Stimulated activated naive B cell treated with anti-CD40 and anti-IgM and Interleukin-4, amounts not matched to agents 10 μg/mL and 1 μg/mL and 100 μg/mL, for 72 hours (primary cell): Measurements from ENCODE around the gene RAB3D.
"Not testable (repeated sequence)": the region's sequence is repeated elsewhere in the genome, so short reads cannot be mapped to it uniquely, and the experiment has no call there.

ENCODE experiments used
- ATAC-seq, 2 donors: fragments of 150-1000 bp; cut with Tn5 transposase; replicated peaks; 2 replicates each; pipeline ENCODE4 v1.10.0; 2021; ENCODE audit warnings: moderate library complexity in 1 of 2
- DNase-seq: peaks from one replicate; pipeline ENCODE4 v3.0.0; 2021
- H3K27ac Mint-ChIP-seq: one replicate; pipeline ENCODE4 v1.8.0; 2022; ENCODE audit warnings: mild to moderate bottlenecking, mixed read lengths
- H3K27me3 Mint-ChIP-seq, 2 donors: one replicate each; pipeline ENCODE4 v1.8.0; 2022; ENCODE audit warnings: mixed read lengths in 2 of 2
- H3K36me3 Mint-ChIP-seq, 2 donors: one replicate each; pipeline ENCODE4 v1.8.0; 2022; ENCODE audit warnings: mixed read lengths in 2 of 2, mild to moderate bottlenecking in 1 of 2
- H3K4me1 Mint-ChIP-seq, 2 donors: one replicate each; pipeline ENCODE4 v1.8.0; 2022; ENCODE audit warnings: mixed read lengths in 2 of 2, mild to moderate bottlenecking in 1 of 2
- H3K4me3 Mint-ChIP-seq, 2 donors: one replicate each; pipeline ENCODE4 v1.8.0; 2022; ENCODE audit warnings: mild to moderate bottlenecking in 2 of 2, mixed read lengths in 2 of 2, moderate library complexity in 1 of 2
- H3K9me3 Mint-ChIP-seq, 2 donors: one replicate each; pipeline ENCODE4 v1.8.0; 2022; ENCODE audit warnings: mixed read lengths in 2 of 2, mild to moderate bottlenecking in 1 of 2

RAB3D gene

DNA sequence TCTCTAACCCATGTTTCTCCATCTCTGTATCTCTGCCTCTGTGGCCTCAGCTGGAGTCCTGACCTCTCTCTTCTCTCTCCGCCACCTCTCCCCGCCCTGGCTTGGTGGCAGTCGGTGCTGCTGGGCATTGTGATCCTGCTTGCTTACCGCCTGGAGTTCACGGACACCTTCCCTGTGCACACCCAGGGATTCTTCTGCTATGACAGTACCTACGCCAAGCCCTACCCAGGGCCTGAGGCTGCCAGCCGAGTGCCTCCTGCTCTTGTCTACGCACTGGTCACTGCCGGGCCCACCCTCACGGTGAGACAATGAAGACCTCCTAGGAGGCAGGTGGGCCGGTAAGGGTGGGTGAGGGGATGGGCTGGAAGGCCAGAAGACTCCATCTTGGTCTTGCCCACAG, 20.0 kb upstream of the RAB3D start:
- DNase-seq, result no peak
- H3K4me1 Mint-ChIP-seq, result peaks cover 11 to 17% of the 10 kb centered on the region in 2 donors
- no peak overlapping the region for H3K4me3 Mint-ChIP-seq
- H3K9me3 Mint-ChIP-seq, result no peaks in the 10 kb centered on the region
- H3K27me3 Mint-ChIP-seq, result peaks cover 16 to 18% of the 10 kb centered on the region in 2 donors
- no peak for ATAC-seq
- H3K36me3 Mint-ChIP-seq, result peaks cover 10% of the 10 kb centered on the region in 2 donors
- H3K27ac Mint-ChIP-seq, result no peak overlapping the region

DNA sequence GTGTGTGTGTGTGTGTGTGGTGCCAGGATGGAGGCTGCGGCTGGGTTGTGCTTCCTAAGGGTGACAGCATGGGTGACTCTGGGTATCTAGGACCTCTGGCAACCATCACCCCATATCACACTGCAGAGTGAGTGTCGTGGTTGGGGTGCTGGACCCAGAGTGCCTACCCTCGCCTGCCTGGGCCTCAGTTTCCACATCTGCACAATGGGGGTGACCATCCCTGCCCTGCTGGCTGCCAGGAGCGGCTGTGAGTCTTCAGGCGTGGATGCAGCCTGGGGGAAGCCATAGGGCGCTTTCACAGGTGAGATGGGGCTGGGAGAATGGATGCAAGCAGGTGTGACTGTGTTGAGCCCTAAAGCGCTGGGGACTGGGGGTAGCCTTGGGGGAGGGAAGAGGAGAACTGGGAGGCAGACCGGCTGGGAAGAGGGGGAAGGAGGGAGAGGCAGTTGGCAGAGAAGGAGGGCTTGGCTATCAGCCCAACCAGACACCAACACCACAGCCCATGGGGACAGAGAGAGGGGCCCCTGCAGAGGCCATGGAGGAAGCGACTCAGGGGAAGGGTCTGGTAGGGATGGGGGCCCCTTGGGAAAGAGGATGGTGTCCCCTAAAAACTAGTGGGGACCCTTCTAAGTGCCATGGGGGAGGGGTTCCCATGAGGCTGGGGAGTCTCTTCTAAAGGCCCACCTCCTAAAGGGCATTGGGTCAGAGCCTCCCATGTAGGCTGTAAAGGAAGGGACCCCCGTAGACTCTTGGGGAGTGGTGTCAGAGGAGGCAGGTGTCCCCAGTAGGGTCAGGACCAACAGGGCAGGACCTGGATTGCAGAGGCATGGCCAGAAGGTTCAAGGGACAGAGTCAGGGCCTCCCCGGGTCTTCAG, 17.5 kb upstream of the RAB3D start:
- ATAC-seq (no peak), DNase-seq (no peak)
- Mint-ChIP-seq H3K36me3 (peaks cover 5 to 6% of the 10 kb centered on the region in 2 donors), H3K4me3 (no peak overlapping the region), H3K27ac (peak overlapping the region; percentile 48), H3K27me3 (peaks cover 16 to 18% of the 10 kb centered on the region in 2 donors), H3K4me1 (peaks cover 11 to 17% of the 10 kb centered on the region in 2 donors), H3K9me3 (no peaks in the 10 kb centered on the region)

DNA sequence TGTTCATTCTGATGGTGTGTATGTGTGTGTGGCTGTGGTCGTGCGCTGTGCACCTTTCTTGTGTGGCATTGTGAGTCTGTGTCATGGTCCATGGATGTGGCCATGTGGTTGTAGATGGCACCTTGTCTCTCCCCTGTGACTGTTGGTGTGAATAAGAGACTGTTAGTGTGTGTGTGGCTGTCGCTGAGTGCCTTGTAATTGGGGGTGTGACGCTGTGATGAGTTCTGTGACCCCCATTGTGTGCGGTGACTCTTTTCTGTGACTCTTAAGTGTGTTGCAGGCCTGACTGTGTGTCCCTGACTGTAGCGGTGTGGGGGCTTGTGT, 16.6 kb upstream of the RAB3D start:
- Mint-ChIP-seq H3K27me3 (peaks cover 16 to 18% of the 10 kb centered on the region in 2 donors), H3K4me1 (peaks cover 11 to 20% of the 10 kb centered on the region in 2 donors), H3K36me3 (peaks cover 3 to 5% of the 10 kb centered on the region in 2 donors), H3K27ac (peak overlapping the region; percentile 15), H3K9me3 (no peaks in the 10 kb centered on the region), H3K4me3 (peak overlapping the region; percentile 79 to 80)
- no peak for DNase-seq
- no peak for ATAC-seq

DNA sequence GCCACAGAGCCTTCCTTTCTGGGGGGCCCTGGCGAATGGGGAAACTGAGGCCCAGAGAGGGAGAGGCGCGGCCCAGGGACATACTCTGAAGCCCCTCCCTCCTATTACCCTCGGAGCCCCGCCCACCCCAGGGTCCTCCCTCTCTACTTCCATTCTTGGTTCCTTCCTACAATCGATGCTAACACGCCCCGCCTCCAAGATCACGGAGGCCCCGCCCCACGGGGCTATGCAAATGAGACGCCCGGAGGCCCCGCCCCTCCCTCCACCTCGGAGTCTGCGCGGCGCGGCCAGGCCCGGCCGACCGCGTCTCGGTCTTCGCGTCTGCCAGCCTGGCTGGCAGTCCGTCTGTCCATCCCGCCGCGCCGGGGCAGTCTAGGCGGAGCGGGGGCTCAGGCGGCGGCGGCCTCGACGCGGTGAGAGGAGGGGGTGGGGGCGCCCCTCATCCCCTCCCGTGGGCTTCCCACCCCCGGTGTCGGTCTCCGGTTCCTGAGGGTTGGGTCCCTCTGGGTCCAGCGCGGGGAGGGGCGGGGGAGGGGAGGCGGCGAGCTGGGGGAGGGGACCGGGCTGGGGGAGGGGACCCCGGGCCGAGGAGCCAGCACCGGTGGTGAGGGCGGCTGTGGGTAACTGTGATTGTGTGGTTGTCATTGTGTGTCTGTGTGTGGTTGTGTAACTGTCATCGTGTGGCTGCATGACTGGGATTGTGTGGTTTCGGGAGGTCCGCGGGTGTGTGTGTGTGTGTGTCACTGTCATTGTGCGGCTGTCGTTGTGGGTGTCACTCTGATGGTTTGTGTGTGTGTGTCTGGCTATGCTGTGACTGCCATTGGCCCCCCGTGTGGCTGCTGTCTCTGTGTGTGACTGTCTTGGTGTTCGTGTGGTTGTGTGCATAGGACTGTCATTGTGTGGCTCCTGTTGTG, 16.0 kb upstream of the RAB3D start, which contains the start of gene PLPPR2:
Gene PLPPR2 (plus strand): TSS at position 273 of the 914 bp plus-strand sequence. CDS start 2,242 bp downstream, outside the sequence.
- ATAC-seq, result peak; percentile 94 to 96
- Mint-ChIP-seq H3K9me3 (no peaks in the 10 kb centered on the region), H3K4me1 (peaks cover 11 to 27% of the 10 kb centered on the region in 2 donors), H3K36me3 (peaks cover 3 to 8% of the 10 kb centered on the region in 2 donors), H3K27me3 (peaks cover 16 to 18% of the 10 kb centered on the region in 2 donors), H3K27ac (peak within 1 kb of the TSS; percentile 15), H3K4me3 (peak within 1 kb of the TSS; percentile 79 to 80)
- DNase-seq, result peak; percentile 75

DNA sequence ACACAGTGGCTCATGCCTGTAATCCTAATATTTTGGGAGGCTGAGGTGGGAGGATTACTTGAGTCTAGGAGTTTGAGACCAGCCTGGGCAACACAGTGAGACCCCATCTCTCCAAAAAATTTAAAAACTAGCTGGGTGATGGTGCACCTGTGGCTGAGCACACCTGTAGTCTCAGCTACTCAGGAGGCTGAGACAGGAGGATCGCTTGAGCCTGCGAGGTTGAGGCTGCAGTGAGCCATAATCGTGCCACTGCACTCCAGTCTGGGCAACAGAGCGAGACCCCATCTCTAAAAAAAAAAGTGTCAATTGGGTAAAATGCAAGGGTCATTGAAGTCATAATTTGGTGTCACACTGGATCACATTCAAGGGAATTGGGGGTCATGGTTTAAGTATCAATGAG, 14.6 kb upstream of the RAB3D start:
- not testable (repeated sequence) for H3K27ac Mint-ChIP-seq, ATAC-seq, H3K9me3 Mint-ChIP-seq, DNase-seq, H3K4me3 Mint-ChIP-seq
- Mint-ChIP-seq H3K4me1 (peaks cover 11 to 28% of the 10 kb centered on the region in 2 donors), H3K27me3 (peaks cover 16 to 18% of the 10 kb centered on the region in 2 donors), H3K36me3 (peaks cover 10 to 18% of the 10 kb centered on the region in 2 donors)

DNA sequence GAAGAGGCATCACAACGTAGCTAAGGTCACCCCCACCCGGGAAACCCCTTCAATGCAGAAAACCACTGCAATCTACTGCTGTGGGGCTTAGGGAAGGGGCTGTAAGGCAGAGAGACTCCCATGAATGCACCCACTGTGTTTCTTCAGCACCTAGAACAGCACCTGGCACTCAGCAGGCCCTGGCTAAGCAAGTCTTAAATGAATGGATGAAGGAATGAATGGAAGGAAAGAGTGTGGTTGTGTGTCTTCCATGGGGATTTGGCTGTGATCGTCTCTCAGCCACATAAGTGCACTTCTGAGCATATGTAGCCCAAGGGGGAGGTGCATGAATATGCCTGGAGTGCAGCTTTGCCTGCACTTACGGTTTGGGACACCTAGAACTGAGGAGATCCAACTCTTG, 9.7 kb upstream of the RAB3D start:
- peaks cover 20 to 43% of the 10 kb centered on the region in 2 donors for H3K4me1 Mint-ChIP-seq
- H3K4me3 Mint-ChIP-seq, result no peak overlapping the region
- H3K36me3 Mint-ChIP-seq, result peaks cover 11 to 16% of the 10 kb centered on the region in 2 donors
- no peaks in the 10 kb centered on the region for H3K27me3 Mint-ChIP-seq
- H3K27ac Mint-ChIP-seq, result no peak overlapping the region
- no peak for DNase-seq
- peaks cover 6% of the 10 kb centered on the region in 2 donors for H3K9me3 Mint-ChIP-seq
- no peak for ATAC-seq

DNA sequence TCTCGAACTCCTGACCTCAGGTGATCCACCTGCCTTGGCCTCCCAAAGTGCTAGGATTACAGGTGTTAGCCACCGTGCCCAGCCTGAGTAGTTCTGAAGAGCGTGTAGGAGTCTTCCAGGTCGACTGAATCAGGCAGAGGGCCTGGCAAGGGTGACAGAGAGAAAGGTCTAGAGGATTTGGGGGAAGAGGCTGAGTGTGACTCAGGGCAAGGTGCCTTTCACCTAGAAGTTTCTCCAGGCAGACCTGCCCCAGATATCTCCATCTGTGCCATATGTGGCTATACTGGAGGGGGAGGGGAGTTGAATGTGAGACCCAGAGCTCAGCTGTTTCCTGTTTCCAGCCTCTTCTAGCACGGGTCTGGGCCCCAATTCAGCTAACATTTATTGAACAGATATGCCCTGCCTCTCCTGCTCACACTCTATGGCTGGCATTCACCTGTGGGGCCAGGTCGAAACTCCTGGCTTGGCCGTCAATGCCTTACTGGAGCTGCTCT, 8.1 kb upstream of the RAB3D start:
- H3K4me1 Mint-ChIP-seq, result peaks cover 21 to 44% of the 10 kb centered on the region in 2 donors
- H3K9me3 Mint-ChIP-seq, result peaks cover 6% of the 10 kb centered on the region in 2 donors
- no peaks in the 10 kb centered on the region for H3K27me3 Mint-ChIP-seq
- H3K36me3 Mint-ChIP-seq, result peaks cover 11 to 18% of the 10 kb centered on the region in 2 donors
- peak overlapping the region; percentile 90 to 95 for H3K4me3 Mint-ChIP-seq
- peak overlapping the region; percentile 62 for H3K27ac Mint-ChIP-seq
- ATAC-seq (no peak), DNase-seq (no peak)

DNA sequence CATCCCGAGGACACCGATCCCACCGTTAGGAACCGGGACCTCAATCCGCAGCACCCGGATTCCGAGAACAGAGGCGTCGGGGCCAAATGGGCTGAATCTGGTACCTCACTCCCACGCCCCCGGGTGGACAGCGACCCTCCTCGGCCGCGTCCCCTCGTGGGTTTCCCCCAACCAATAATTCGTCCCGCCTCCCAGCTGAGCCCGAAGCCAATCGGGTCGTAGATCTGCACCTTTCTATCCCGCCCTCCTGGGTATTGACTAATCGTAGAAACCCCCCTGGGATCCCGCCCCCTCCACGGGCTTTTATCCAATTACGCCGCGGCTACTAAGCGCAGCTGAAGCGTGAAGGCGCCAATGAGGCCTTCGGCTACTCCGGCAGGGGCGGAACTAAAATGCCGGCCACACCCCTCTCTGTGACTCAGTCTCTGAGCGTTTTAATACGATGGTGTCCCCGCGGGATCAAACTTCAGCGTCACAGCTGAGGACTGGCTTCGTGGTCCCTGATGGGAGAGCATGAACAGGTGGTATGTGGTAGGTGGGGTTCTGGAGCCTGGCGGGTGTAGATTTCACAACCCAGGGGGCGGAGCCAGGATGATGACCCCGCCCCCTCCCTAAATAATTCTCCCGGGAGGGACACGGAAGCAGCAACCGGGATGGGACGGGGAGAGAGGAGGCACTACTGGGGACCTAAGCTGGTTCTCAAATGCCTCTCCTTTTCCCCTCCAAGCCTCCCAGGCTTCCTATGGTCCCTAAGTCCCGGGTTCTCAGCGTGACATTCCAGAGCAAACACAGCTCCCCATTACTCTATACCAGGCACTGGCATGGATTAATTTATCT, 6.9 kb upstream of the RAB3D start, which contains the start of the genes CCDC159 and TMEM205:
Gene CCDC159 (plus strand): TSS at position 416 of the 837 bp plus-strand sequence. CDS start 88 bp downstream, at position 504.
Gene TMEM205 (minus strand): TSS at position 165 of the 837 bp plus-strand sequence. CDS start 649 bp downstream, outside the sequence.
- Mint-ChIP-seq H3K27ac (peak within 1 kb of the TSS; percentile 95), H3K36me3 (peaks cover 13 to 22% of the 10 kb centered on the region in 2 donors), H3K27me3 (no peaks in the 10 kb centered on the region), H3K9me3 (peaks cover 6% of the 10 kb centered on the region in 2 donors), H3K4me3 (peak within 1 kb of the TSS; percentile 90 to 95), H3K4me1 (peaks cover 21 to 43% of the 10 kb centered on the region in 2 donors)
- ATAC-seq, result peak; percentile 94 to 96
- peak; percentile 99 for DNase-seq

DNA sequence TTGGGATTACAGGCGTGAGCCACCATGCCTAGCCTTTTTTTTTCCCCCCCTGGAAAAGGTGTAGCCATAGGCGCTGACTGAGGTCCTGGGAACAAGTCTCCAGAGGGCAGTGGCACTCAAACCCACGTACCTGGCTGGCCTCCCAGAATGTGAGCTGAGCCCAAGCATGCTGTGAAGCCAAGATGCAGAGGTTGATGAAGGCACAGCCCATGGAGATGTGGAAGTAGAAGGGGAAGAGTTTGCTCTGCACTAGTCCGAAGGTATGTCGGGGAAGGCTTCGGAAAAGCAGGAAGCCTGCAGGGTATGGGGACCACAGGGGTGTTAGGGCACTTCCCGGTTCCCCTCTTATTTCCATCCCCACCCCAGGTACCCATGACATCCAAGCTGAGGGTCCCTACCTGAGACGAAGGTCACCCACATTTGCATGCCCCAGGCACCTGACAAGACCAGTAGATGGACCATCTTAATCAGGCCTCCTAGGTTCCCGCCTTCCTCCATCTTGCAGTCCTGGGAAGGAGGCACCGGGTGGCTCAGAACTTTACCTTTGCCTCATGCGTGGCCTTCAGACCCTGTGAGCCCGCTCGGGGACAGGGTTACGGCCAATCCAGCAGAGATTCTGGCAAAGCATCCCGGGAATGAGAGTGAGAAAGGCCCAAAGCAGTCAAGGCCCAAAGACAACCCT, 5.8 kb upstream of the RAB3D start:
- Mint-ChIP-seq H3K27me3 (no peaks in the 10 kb centered on the region), H3K4me3 (peak overlapping the region; percentile 90 to 95), H3K36me3 (peaks cover 13 to 18% of the 10 kb centered on the region in 2 donors), H3K4me1 (peaks cover 21 to 33% of the 10 kb centered on the region in 2 donors), H3K27ac (peak overlapping the region; percentile 95), H3K9me3 (peaks cover 6% of the 10 kb centered on the region in 2 donors)
- DNase-seq (no peak), ATAC-seq (no peak)

DNA sequence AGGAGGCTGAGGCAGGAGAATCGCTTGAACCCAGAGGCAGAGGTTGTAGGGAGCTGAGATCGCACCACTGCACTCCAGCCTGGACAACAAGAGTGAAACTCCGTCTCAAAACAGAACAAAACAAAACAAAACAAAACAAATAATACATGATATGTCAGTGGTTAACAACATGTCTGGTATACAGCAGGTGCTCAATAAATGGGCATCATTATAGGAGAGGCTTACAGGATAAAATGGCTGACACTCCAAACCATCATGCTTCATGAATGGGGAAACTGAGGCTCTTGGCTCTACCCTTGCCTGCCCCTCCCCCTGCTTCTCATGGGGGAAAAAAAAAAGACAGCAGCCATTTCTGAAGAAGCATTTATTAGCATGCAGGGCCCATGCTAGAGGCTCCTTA, 3.0 kb upstream of the RAB3D start:
- H3K4me1 Mint-ChIP-seq, result peaks cover 30 to 51% of the 10 kb centered on the region in 2 donors

DNA sequence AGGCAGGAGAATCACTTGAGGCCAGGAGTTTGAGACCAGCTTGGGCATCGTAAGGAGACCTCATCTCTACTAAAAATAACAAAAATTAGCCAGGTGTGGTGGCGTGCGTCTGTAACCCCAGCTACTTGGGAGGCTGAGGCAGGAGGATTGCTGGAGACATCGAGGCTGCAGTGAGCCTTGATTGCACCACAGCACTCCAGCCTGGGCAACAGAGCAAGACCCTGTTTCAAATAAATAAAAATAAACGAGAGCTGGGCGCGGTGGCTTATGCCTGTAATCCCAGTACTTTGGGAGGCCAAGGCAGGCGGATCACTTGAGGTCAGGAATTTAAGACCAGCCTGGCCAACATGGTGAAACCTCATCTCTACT, 626 bp upstream of the RAB3D start:
- DNase-seq, H3K9me3 Mint-ChIP-seq, ATAC-seq, H3K27ac Mint-ChIP-seq, H3K27me3 Mint-ChIP-seq: not testable (repeated sequence)
- peaks cover 10 to 22% of the 10 kb centered on the region in 2 donors for H3K36me3 Mint-ChIP-seq
- peaks cover 15 to 30% of the 10 kb centered on the region in 2 donors for H3K4me1 Mint-ChIP-seq
- peak overlapping the region; percentile 84 to 88 for H3K4me3 Mint-ChIP-seq

More for the DNA sequence above, 3.0 kb upstream of the RAB3D start:
- no peak overlapping the region for H3K4me3 Mint-ChIP-seq
- ATAC-seq (no peak), DNase-seq (no peak)
- no peak overlapping the region for H3K27ac Mint-ChIP-seq
- H3K9me3 Mint-ChIP-seq, result no peaks in the 10 kb centered on the region
- no peaks in the 10 kb centered on the region for H3K27me3 Mint-ChIP-seq
- H3K36me3 Mint-ChIP-seq, result peaks cover 4 to 8% of the 10 kb centered on the region in 2 donors

DNA sequence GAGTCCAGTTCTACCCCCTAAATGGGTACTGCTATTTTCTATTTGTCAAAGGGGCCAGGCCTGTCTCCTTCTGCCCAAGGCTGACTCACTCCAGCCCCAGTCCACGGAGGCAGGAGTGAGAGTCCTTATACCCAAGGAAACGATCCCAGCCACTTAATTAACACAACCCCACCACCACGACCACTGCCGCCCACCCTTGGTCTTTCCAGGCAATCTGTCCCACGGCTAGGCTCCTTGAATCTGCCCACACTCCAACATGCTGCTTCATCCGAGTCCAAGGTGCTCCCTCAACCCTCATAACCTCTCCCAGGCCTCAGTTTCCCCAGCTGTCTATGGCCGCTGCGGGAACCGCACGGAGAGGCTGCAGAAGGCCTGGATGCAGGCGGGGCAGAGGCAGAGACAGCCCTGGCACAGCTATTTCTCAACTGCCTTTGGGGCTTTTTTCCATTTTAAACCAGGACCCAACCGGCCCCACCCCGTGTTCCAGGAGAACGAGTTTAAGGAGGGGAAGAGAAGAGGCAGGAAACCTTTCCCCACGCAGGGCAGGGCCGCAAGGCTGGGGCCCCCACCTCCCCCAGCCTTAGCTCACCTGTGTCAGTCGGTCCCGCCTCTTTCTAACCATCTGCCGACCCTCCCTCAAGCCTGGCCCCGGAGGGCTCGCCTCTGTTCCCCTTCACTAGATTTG, 746 bp downstream of the RAB3D start:
- Mint-ChIP-seq H3K9me3 (peaks cover 5% of the 10 kb centered on the region in 2 donors), H3K27ac (no peak overlapping the region), H3K36me3 (peaks cover 15 to 31% of the 10 kb centered on the region in 2 donors), H3K4me3 (peak overlapping the region; percentile 84 to 88), H3K27me3 (no peaks in the 10 kb centered on the region), H3K4me1 (peaks cover 10 to 21% of the 10 kb centered on the region in 2 donors)
- DNase-seq (no peak), ATAC-seq (no peak)
